HEK293T (cell line): ENCODE data around the gene CTNNA2.

ENCODE experiments used
- CTCF ChIA-PET: fragments of 350-600 bp; formaldehyde crosslinking; extraction: SDS; loops from one replicate; lab custom pipeline; 2021; ENCODE audit warnings: antibody characterized with exemption, inconsistent platforms; lab: Yijun Ruan, JAX
- POLR2A ChIA-PET: fragments of 350-600 bp; formaldehyde crosslinking; extraction: SDS; loops from one replicate; lab custom pipeline; 2020; ENCODE audit warnings: antibody characterized with exemption, inconsistent platforms; lab: Yijun Ruan, JAX
- DNase-seq: peaks from one replicate; pipeline ENCODE4 v3.0.0; 2012; ENCODE audit warnings: mixed read lengths; ENCODE audit errors: extremely low spot score
- ARNT ChIP-seq: fragments of 450-650 bp; IDR thresholded peaks from 2 replicates; pipeline ENCODE4 v1.6.1; 2017; ENCODE audit warnings: mild to moderate bottlenecking
- BHLHE40 ChIP-seq: fragments of 450-650 bp; IDR thresholded peaks from 2 replicates; pipeline ENCODE4 v1.6.1; 2016; ENCODE audit warnings: mild to moderate bottlenecking, moderate library complexity, borderline replicate concordance
- CTBP1 ChIP-seq: fragments of 450-650 bp; IDR thresholded peaks from 2 replicates; pipeline ENCODE4 v1.6.1; 2016; ENCODE audit warnings: borderline replicate concordance
- ELF4 ChIP-seq: fragments of 450-650 bp; IDR thresholded peaks from 2 replicates; pipeline ENCODE4 v1.6.1; 2017; ENCODE audit warnings: antibody characterized with exemption
- FOXA1 ChIP-seq: fragments of 450-650 bp; IDR thresholded peaks from 2 replicates; pipeline ENCODE4 v1.6.1; 2016; ENCODE audit warnings: mild to moderate bottlenecking
- FOXK2 ChIP-seq: fragments of 450-650 bp; IDR thresholded peaks from 2 replicates; pipeline ENCODE4 v1.6.1; 2016; ENCODE audit warnings: mild to moderate bottlenecking
- FOXM1 ChIP-seq: fragments of 450-650 bp; IDR thresholded peaks from 2 replicates; pipeline ENCODE4 v1.6.1; 2017; ENCODE audit warnings: mild to moderate bottlenecking, borderline replicate concordance
- HDGF ChIP-seq: fragments of 450-650 bp; IDR thresholded peaks from 2 replicates; pipeline ENCODE4 v1.6.1; 2017; ENCODE audit warnings: antibody characterized with exemption, borderline replicate concordance
- L3MBTL2 ChIP-seq: fragments of 450-650 bp; conservative IDR thresholded peaks from 2 replicates; pipeline ENCODE4 v1.6.1; 2016; ENCODE audit warnings: mild to moderate bottlenecking
- LEF1 ChIP-seq: fragments of 450-650 bp; IDR thresholded peaks from 2 replicates; pipeline ENCODE4 v1.6.1; 2017; ENCODE audit warnings: mild to moderate bottlenecking, borderline replicate concordance
- NFRKB ChIP-seq: fragments of 450-650 bp; IDR thresholded peaks from 2 replicates; pipeline ENCODE4 v1.6.1; 2016; ENCODE audit warnings: mild to moderate bottlenecking, moderate library complexity
- PKNOX1 ChIP-seq: fragments of 450-650 bp; IDR thresholded peaks from 2 replicates; pipeline ENCODE4 v1.6.1; 2016
- SP1 ChIP-seq: fragments of 450-650 bp; IDR thresholded peaks from 2 replicates; pipeline ENCODE4 v1.6.1; 2017
- SUZ12 ChIP-seq: fragments of 450-650 bp; IDR thresholded peaks from 2 replicates; pipeline ENCODE4 v1.6.1; 2016; ENCODE audit warnings: mild to moderate bottlenecking
- TARDBP ChIP-seq: fragments of 450-650 bp; IDR thresholded peaks from 2 replicates; pipeline ENCODE4 v1.6.1; 2016
- ZNF384 ChIP-seq: fragments of 450-650 bp; IDR thresholded peaks from 2 replicates; pipeline ENCODE4 v1.6.1; 2016

The CTNNA2 gene

GRCh38 chr2:79950526-79950925 is 437.7 kb downstream of the CTNNA2 start:
- TF ChIP-seq NFRKB (no peak), TARDBP (no peak), FOXK2 (no peak), HDGF (no peak), SUZ12 (no peak), CTBP1 (no peak), L3MBTL2 (no peak), SP1 (no peak), FOXA1 (no peak), ELF4 (no peak), FOXM1 (no peak), LEF1 (no peak), PKNOX1 (no peak), ZNF384 (no peak), ARNT (no peak), BHLHE40 (no peak)
- no peak for DNase-seq
- ChIA-PET CTCF (no interaction called here), POLR2A (no interaction called here)

DNA sequence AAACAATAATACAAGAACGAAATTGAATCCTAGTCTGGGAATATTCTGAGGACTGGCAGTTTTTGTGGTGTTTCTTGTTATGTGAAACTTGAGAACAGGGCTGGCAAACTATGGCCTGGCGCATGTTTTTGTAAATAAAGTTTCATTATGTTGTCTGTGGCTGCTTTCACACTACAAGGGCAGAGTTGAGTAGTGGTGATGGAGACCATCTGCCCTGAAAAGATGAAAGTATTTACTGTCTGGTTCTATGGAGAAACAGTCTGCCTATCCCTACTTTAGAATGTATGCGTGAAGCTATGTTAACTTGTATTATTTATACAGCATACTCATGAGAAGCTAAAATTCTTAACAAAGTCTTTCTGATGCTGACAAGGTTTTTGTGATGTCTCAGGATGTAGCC is 439.8 kb downstream of the CTNNA2 start:
- CTCF ChIA-PET: no interaction called here

GRCh38 chr2:79960035-79960434 is 447.2 kb downstream of the CTNNA2 start:
- ChIA-PET CTCF (no interaction called here), POLR2A (no interaction called here)
- no peak for DNase-seq
- TF ChIP-seq LEF1: no peak
- no peak for TF ChIP-seq FOXK2
- no peak for TF ChIP-seq ELF4
- TF ChIP-seq TARDBP: no peak
- no peak for TF ChIP-seq SP1
- no peak for TF ChIP-seq PKNOX1
- no peak for TF ChIP-seq ARNT
- no peak for TF ChIP-seq NFRKB
- no peak for TF ChIP-seq HDGF
- no peak for TF ChIP-seq SUZ12
- TF ChIP-seq CTBP1: no peak
- no peak for TF ChIP-seq ZNF384
- TF ChIP-seq BHLHE40: no peak
- no peak for TF ChIP-seq L3MBTL2
- TF ChIP-seq FOXA1: no peak
- no peak for TF ChIP-seq FOXM1

More for the DNA sequence above, 439.8 kb downstream of the CTNNA2 start:
- TF ChIP-seq L3MBTL2 (no peak), LEF1 (no peak)
- DNase-seq: no peak
- POLR2A ChIA-PET: no interaction called here

DNA sequence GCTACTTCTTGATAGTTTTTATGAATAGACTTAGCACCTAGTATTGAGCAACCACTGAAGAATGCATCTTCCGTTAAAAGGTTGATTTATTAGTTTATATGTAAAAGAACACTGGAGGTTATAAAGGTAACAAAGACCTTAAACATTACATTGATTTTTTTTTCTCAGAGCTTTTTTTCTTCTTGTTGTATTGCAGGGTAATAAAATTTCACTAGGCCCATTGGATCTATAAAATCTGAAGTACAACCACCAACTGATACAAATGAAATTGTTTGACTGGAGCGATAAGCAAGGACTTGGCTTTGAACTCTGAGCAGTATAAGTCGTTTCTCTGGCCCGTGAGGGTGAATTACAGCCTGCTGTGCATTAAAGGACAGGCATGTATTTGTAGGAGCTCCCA is 447.7 kb downstream of the CTNNA2 start:
- ChIA-PET POLR2A (no interaction called here), CTCF (no interaction called here)
- TF ChIP-seq NFRKB: no peak
- TF ChIP-seq HDGF: no peak
- TF ChIP-seq SP1: no peak
- TF ChIP-seq FOXA1: no peak
- no peak for TF ChIP-seq BHLHE40
- no peak for TF ChIP-seq L3MBTL2
- TF ChIP-seq ELF4: no peak
- TF ChIP-seq FOXK2: no peak
- TF ChIP-seq CTBP1: no peak
- no peak for TF ChIP-seq LEF1
- no peak for TF ChIP-seq TARDBP
- TF ChIP-seq ARNT: no peak
- TF ChIP-seq FOXM1: no peak
- TF ChIP-seq SUZ12: no peak
- TF ChIP-seq ZNF384: no peak
- TF ChIP-seq PKNOX1: no peak
- no peak for DNase-seq

DNA sequence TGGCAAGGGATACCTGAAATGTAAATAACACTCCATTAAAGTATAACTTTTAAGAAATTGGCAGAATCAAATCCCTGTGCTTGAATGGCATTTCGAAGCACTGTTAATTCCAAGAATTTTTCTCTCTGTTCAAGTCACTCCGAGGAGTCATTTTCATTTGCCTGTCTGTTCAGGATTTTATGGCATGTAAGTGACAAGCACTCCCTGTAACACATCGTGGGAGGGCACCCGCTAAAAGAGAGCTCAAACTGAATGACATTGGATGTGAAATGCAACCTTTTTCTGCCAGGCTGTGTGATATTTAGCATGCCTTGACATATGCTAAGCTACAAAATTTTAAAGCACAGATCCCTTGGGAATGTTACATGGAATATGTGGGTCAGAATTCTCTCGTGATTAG is 452.1 kb downstream of the CTNNA2 start:
- ChIA-PET POLR2A (no interaction called here), CTCF (no interaction called here)
- DNase-seq: no peak
- no peak for TF ChIP-seq TARDBP
- no peak for TF ChIP-seq PKNOX1
- no peak for TF ChIP-seq FOXK2
- no peak for TF ChIP-seq ELF4
- TF ChIP-seq SUZ12: no peak
- no peak for TF ChIP-seq ARNT
- no peak for TF ChIP-seq NFRKB
- no peak for TF ChIP-seq BHLHE40
- TF ChIP-seq ZNF384: no peak
- no peak for TF ChIP-seq HDGF
- TF ChIP-seq L3MBTL2: no peak
- no peak for TF ChIP-seq LEF1
- TF ChIP-seq FOXA1: no peak
- TF ChIP-seq CTBP1: no peak
- TF ChIP-seq FOXM1: no peak
- no peak for TF ChIP-seq SP1

DNA sequence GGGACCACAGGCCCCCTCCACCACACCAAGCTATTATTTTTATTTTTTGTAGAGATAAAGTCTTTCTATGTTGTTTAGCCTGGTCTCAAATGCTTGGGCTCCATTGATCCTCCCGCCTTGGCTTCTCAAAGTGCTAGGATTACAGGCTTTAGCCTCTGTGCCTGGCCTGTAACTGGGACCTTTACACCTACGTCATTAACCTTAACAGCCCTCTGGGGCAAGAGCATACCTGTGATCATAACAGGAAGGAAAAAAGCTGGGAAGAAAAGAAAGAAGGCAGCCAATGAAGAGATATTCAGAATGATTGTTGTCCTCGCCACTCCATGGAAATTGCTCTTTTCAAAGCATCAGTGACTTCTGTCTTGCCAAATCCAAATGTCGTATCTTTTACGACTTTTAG is 453.5 kb downstream of the CTNNA2 start:
- CTCF ChIA-PET: no interaction called here
- TF ChIP-seq L3MBTL2 (no peak), SUZ12 (no peak), HDGF (no peak), FOXK2 (no peak), CTBP1 (no peak), NFRKB (no peak), TARDBP (no peak), ARNT (no peak), SP1 (no peak), FOXM1 (no peak), FOXA1 (no peak), BHLHE40 (no peak), PKNOX1 (no peak), ELF4 (no peak), ZNF384 (no peak)
- POLR2A ChIA-PET: no interaction called here
- no peak for DNase-seq
